K562 (cell line): ENCODE results near the gene CFAP69. TPM values are rescaled to one million over a fixed set of nuclear protein-coding genes. Genes with fewer than 3 reads are reported as not detected.

Experiments used
- ATAC-seq: fragments of 200-7000 bp; cut with Tn5 transposase; 3 replicates; pipeline ENCODE4 v1.9.1; 2020; ENCODE audit warnings: moderate library complexity
- BruUV-seq: library from RNA; stranded (reverse); fragments of 400-500 nt; replicated peaks from 2 replicates; lab custom pipeline; 2021; lab: Mats Ljungman, UMichigan
- CTCF ChIA-PET: fragments of 300-600 bp; formaldehyde crosslinking; extraction: SDS; loops from one replicate; lab custom pipeline; 2021; ENCODE audit warnings: low intra/inter-chr PET ratio; lab: Yijun Ruan, JAX
- POLR2A ChIA-PET: fragments of 300-600, 350-650 bp; sonication (Branson Sonifier 250); formaldehyde crosslinking; extraction: SDS; loops from one replicate; lab custom pipeline; 2021; ENCODE audit warnings: antibody characterized with exemption, inconsistent platforms; lab: Yijun Ruan, JAX
- DNase-seq, 4 experiments: peaks; one replicate each; pipeline versions ENCODE4 v3.0.0 to v3.0.0-alpha.2; 2011 to 2018; ENCODE audit warnings: low spot score in 3 of 4, mixed read lengths in 3 of 4; ENCODE audit errors: extremely low read depth in 1 of 4
- FAIRE-seq: peaks from 2 replicates; lab custom pipeline; 2011; peaks lifted over from hg19 to GRCh38; lab: Jason Lieb, UNC
- H2AFZ ChIP-seq: 2 replicates; pipeline ENCODE4 v1.6.0; 2011; ENCODE audit warnings: low read depth, low read length, control low read depth, inconsistent platforms
- H3K27ac ChIP-seq: fragments of 200-600 bp; 3 replicates; pipeline ENCODE4 v1.8.0; 2011; ENCODE audit warnings: low read depth, mild to moderate bottlenecking, control low read depth, inconsistent platforms, low read length, moderate library complexity, mixed read lengths; ENCODE audit errors: extremely low read depth
- H3K27me3 ChIP-seq, 2 experiments: fragments of 300-600 bp in 1 of 2; 2 replicates in 1 of 2; 3 replicates in 1 of 2; pipeline versions ENCODE4 v1.6.0 to v1.8.0; 2011; ENCODE audit warnings: inconsistent platforms in 2 of 2, low read length in 2 of 2, mild to moderate bottlenecking in 1 of 2, mixed read lengths in 1 of 2, moderate library complexity in 1 of 2; ENCODE audit not compliant: control insufficient read depth in 2 of 2, insufficient read depth in 2 of 2
- H3K36me3 ChIP-seq: fragments of 300-600 bp; 3 replicates; pipeline ENCODE4 v1.8.0; 2011; ENCODE audit warnings: mild to moderate bottlenecking, low read length, inconsistent platforms; ENCODE audit not compliant: control insufficient read depth, insufficient read depth
- H3K4me1 ChIP-seq, 2 experiments: fragments of 200-600 bp in 1 of 2; replicated peaks in 1 of 2; 2 replicates in 1 of 2; 3 replicates in 1 of 2; pipeline versions ENCODE4 v1.5.1 to v1.8.0; 2011; ENCODE audit warnings: inconsistent platforms in 2 of 2, low read length in 2 of 2, mild to moderate bottlenecking in 1 of 2, mixed read lengths in 1 of 2, moderate library complexity in 1 of 2; ENCODE audit not compliant: control insufficient read depth in 2 of 2, insufficient read depth in 2 of 2
- H3K4me2 ChIP-seq: 2 replicates; pipeline ENCODE4 v1.6.1; 2011; ENCODE audit warnings: low read length, control low read depth, inconsistent platforms, mixed read lengths; ENCODE audit not compliant: insufficient read depth
- H3K4me3 ChIP-seq: fragments of 200-600 bp; sonication (generic), shearing (Covaris generic); 2 replicates; pipeline ENCODE4 v1.5.1; 2016; ENCODE audit warnings: control low read depth, inconsistent platforms
- H3K79me2 ChIP-seq: fragments of 200-600 bp; 3 replicates; pipeline ENCODE4 v1.8.0; 2011; ENCODE audit warnings: low read length, inconsistent platforms; ENCODE audit not compliant: control insufficient read depth, insufficient read depth
- H3K9ac ChIP-seq, 2 experiments: 2 replicates each; pipeline versions ENCODE4 v1.6.0 to v1.6.1; 2011; ENCODE audit warnings: low read depth in 2 of 2, low read length in 2 of 2, control low read depth in 1 of 2, inconsistent platforms in 1 of 2, mild to moderate bottlenecking in 1 of 2, mixed read lengths in 1 of 2; ENCODE audit not compliant: insufficient read depth in 1 of 2
- H3K9me1 ChIP-seq: one replicate; pipeline ENCODE4 v1.6.0; 2011; ENCODE audit warnings: inconsistent platforms, mild to moderate bottlenecking, low read length, moderate library complexity; ENCODE audit not compliant: control insufficient read depth, insufficient read depth
- H3K9me3 ChIP-seq: replicated peaks from 2 replicates; pipeline ENCODE4 v1.5.1; 2011; ENCODE audit warnings: low read depth, low read length, inconsistent platforms; ENCODE audit not compliant: control insufficient read depth, insufficient read depth
- H4K20me1 ChIP-seq: replicated peaks from 2 replicates; pipeline ENCODE4 v1.6.1; 2011; ENCODE audit warnings: low read length, inconsistent platforms, mixed read lengths; ENCODE audit not compliant: control insufficient read depth, insufficient read depth
- FOXA3 ChIP-seq, 2 experiments: fragments of 450-650 bp in 1 of 2; sonication (generic) in 1 of 2; formaldehyde crosslinking; IDR thresholded peaks in 1 of 2; conservative IDR thresholded peaks in 1 of 2; 2 replicates each; pipeline versions ENCODE4 v1.4.0 to v1.8.0; 2020 to 2022; ENCODE audit warnings: mild to moderate bottlenecking in 2 of 2, missing genetic modification reagents in 1 of 2
- FOXK2 ChIP-seq, 2 experiments: fragments of 450-650 bp; IDR thresholded peaks in 1 of 2; conservative IDR thresholded peaks in 1 of 2; 2 replicates each; pipeline ENCODE4 v1.6.1; 2016; ENCODE audit warnings: low read depth in 2 of 2, mild to moderate bottlenecking in 1 of 2
- MAZ ChIP-seq, 2 experiments: fragments of 450-650 bp in 1 of 2; sonication (generic) in 1 of 2; formaldehyde crosslinking; IDR thresholded peaks in 1 of 2; conservative IDR thresholded peaks in 1 of 2; 2 replicates each; pipeline versions ENCODE4 v1.4.0 to v1.5.0; 2020; ENCODE audit warnings: mild to moderate bottlenecking in 1 of 2, missing genetic modification reagents in 1 of 2
- SRF ChIP-seq, 2 experiments: fragments of 250-450, 450-650 bp in 1 of 2; sonication (Bioruptor Pico) in 1 of 2; sonication (generic) in 1 of 2; formaldehyde crosslinking; IDR thresholded peaks; 2 replicates each; pipeline versions ENCODE4 v1.5.0 to v1.5.1; 2020 to 2022; ENCODE audit warnings: mild to moderate bottlenecking in 1 of 2, missing genetic modification reagents in 1 of 2
- TAF7 ChIP-seq: fragments of 450-650 bp; IDR thresholded peaks from 2 replicates; pipeline ENCODE4 v1.6.1; 2016; ENCODE audit warnings: missing genetic modification characterization, missing compliant biosample characterization
- WGBS: fragments of 100-300 bp; shearing (Covaris generic); methylation state at CpG from one replicate; pipeline ENCODE4 v1.1.6; 2016; ENCODE audit warnings: low coverage, mixed read lengths; ENCODE audit not compliant: insufficient coverage; ENCODE audit errors: missing lambda C conversion rate; 5-methylcytosine and 5-hydroxymethylcytosine counted together
- in situ Hi-C: fragments of 300-500 bp; cut with MboI; formaldehyde crosslinking; loops from 4 replicates; pipeline ENCODE4 v1.15.0; 2018; ENCODE audit warnings: inconsistent platforms, mixed read lengths
- intact Hi-C: fragments of 100-400 bp; cut with micrococcal nuclease; formaldehyde crosslinking; loops from 2 replicates; pipeline ENCODE4 v1.14.2; 2022
- polyA plus RNA-seq, 8 experiments: library from polyadenylated mRNA; depleted of rRNA in 4 of 8; stranded (reverse) in 5 of 8; unstranded in 3 of 8; fragments of >200 nt; fragmentation: Nextera tagmentation in 2 of 8; fragmentation: Illumina TruSeq in 1 of 8; extraction: Ambion mirVana in 2 of 8; extraction: Trizol in 1 of 8; gene quantifications; 2 replicates each; pipeline versions ENCODE4 v1.2.1 to v1.2.3, GENCODE V29; 2011 to 2014; ENCODE audit warnings: inconsistent platforms in 1 of 8, missing spikeins in 1 of 8
- total RNA-seq, 7 experiments: library from RNA; depleted of rRNA in 6 of 7; stranded (reverse); fragments of >200 nt in 6 of 7; fragmentation: Illumina TruSeq in 2 of 7; extraction: Trizol in 2 of 7; gene quantifications; 2 replicates each; pipeline versions ENCODE4 v1.2.1 to v1.2.3, GENCODE V29; 2011 to 2021; ENCODE audit warnings: low replicate concordance in 1 of 7
- TF ChIP-seq, protein P1 (sequence below): sonication (generic); formaldehyde crosslinking; IDR thresholded peaks from 2 replicates; pipeline ENCODE4 v1.8.0; 2023; ENCODE audit warnings: mild to moderate bottlenecking, missing genetic modification reagents
- TF ChIP-seq, protein P2 (sequence below): fragments of 450-650 bp; IDR thresholded peaks from 2 replicates; pipeline ENCODE4 v1.6.1; 2017; ENCODE audit warnings: antibody characterized with exemption, mild to moderate bottlenecking
- TF ChIP-seq, protein P3 (sequence below): fragments of 450-650 bp; IDR thresholded peaks from 2 replicates; pipeline ENCODE4 v1.6.1; 2016

The CFAP69 gene
- total and polyA plus RNA-seq, 9 of the 15 experiments (the other 6 are each of a cell fraction or from before 2014, with no cell fraction given), result 0.24 to 5.1 (median 1.7) TPM

DNA sequence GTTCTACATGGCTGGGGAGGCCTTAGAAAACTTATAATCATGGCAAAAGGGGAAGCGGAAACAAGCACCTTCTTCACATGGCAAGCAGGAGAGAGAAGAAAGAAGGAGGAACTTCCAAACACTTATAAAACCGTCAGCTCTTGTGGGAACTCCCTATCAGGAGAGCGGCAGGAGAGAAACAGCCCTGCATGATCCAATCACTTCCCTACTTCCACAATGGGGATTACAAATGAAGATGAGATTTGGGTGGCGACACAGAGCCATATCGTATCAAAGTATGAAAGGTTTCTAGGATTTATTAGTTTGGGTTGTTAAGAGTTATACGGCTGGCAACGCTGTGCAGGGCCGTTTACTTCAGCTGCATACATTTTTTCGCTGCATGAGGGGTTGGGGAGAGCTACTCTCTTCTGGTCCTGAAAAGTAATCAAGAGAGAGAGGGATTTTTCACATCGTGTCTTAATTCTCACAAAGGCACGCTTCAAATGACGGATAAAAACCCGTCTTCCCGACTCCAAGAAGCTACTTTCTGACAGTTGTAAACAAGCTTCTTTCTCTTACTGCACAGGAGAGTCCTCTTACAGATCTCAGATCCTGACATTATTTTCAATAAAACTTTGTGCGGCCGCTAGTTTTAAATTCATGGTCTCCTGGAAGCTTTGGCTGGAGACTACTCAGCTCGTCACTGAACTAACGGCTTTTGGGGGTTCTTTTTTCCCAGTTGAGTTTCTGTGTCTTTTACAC lies 100.8 kb downstream of the CFAP69 start:
- no peak for FAIRE-seq
- Histone ChIP-seq H3K9ac (peak overlapping the region; percentile 95 to 98; a peak in 3 of 4 replicates), H3K4me2 (peak overlapping the region; percentile 98), H3K9me3 (no peaks in the 10 kb centered on the region), H3K27me3 (no peaks in the 10 kb centered on the region), H3K27ac (peak overlapping the region; percentile 95), H4K20me1 (no peaks in the 10 kb centered on the region), H3K9me1 (no peaks in the 10 kb centered on the region), H2AFZ (peak overlapping the region; percentile 98), H3K79me2 (peaks cover 43% of the 10 kb centered on the region), H3K4me1 (peaks cover 8 to 14% of the 10 kb centered on the region in 2 experiments; a peak in 3 of 5 replicates), H3K36me3 (peaks cover 7% of the 10 kb centered on the region; the same call in 1 of the 3 replicates), H3K4me3 (peak overlapping the region; percentile 77)
- DNase-seq, result peak in 3 of 4 experiments; percentile 20 to 68 (median 37)
- peak; percentile 56 for ATAC-seq
- in situ Hi-C loops, result loop anchor here (5.0 kb wide), 1 partner anchor 57 kb away; the partner anchor contains the start of gene CLDN12
- TSS peak; percentile 99 for BruUV-seq
- POLR2A ChIA-PET, result interaction anchor here (0.7 to 1.6 kb wide), 5 partner anchors 9 to 480 kb away, joined by 3 to 6 read pairs (median 3); no protein-coding TSS in a partner anchor
- 4% methylated on average over 18 of the region's 18 CpGs for WGBS
- CTCF ChIA-PET, result no interaction called here
- intact Hi-C loops, result loop anchor here (1.0 to 5.0 kb wide), 2 partner anchors 58 to 957 kb away; partner anchors contain the start of gene CLDN12
- peak; percentile 47 to 57; a peak in 2 of 4 replicates for TF ChIP-seq FOXA3 (CRISPR knock-in tag; conservative IDR thresholded peaks at IDR 0.05 in 1 of 2, IDR thresholded peaks at IDR 0.05 in 1 of 2)
- TF ChIP-seq FOXK2 (conservative IDR thresholded peaks at IDR 0.05 in 1 of 2, IDR thresholded peaks at IDR 0.05 in 1 of 2; ENCODE audit: low read depth in 2 of 2), result peak; percentile 72 to 84
- TF ChIP-seq, protein P1, sequence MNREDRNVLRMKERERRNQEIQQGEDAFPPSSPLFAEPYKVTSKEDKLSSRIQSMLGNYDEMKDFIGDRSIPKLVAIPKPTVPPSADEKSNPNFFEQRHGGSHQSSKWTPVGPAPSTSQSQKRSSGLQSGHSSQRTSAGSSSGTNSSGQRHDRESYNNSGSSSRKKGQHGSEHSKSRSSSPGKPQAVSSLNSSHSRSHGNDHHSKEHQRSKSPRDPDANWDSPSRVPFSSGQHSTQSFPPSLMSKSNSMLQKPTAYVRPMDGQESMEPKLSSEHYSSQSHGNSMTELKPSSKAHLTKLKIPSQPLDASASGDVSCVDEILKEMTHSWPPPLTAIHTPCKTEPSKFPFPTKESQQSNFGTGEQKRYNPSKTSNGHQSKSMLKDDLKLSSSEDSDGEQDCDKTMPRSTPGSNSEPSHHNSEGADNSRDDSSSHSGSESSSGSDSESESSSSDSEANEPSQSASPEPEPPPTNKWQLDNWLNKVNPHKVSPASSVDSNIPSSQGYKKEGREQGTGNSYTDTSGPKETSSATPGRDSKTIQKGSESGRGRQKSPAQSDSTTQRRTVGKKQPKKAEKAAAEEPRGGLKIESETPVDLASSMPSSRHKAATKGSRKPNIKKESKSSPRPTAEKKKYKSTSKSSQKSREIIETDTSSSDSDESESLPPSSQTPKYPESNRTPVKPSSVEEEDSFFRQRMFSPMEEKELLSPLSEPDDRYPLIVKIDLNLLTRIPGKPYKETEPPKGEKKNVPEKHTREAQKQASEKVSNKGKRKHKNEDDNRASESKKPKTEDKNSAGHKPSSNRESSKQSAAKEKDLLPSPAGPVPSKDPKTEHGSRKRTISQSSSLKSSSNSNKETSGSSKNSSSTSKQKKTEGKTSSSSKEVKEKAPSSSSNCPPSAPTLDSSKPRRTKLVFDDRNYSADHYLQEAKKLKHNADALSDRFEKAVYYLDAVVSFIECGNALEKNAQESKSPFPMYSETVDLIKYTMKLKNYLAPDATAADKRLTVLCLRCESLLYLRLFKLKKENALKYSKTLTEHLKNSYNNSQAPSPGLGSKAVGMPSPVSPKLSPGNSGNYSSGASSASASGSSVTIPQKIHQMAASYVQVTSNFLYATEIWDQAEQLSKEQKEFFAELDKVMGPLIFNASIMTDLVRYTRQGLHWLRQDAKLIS (CRISPR knock-in tag), result 0 out of 2 replicates have a peak, but pooled peaks have one; percentile 56
- TF ChIP-seq, protein P2, sequence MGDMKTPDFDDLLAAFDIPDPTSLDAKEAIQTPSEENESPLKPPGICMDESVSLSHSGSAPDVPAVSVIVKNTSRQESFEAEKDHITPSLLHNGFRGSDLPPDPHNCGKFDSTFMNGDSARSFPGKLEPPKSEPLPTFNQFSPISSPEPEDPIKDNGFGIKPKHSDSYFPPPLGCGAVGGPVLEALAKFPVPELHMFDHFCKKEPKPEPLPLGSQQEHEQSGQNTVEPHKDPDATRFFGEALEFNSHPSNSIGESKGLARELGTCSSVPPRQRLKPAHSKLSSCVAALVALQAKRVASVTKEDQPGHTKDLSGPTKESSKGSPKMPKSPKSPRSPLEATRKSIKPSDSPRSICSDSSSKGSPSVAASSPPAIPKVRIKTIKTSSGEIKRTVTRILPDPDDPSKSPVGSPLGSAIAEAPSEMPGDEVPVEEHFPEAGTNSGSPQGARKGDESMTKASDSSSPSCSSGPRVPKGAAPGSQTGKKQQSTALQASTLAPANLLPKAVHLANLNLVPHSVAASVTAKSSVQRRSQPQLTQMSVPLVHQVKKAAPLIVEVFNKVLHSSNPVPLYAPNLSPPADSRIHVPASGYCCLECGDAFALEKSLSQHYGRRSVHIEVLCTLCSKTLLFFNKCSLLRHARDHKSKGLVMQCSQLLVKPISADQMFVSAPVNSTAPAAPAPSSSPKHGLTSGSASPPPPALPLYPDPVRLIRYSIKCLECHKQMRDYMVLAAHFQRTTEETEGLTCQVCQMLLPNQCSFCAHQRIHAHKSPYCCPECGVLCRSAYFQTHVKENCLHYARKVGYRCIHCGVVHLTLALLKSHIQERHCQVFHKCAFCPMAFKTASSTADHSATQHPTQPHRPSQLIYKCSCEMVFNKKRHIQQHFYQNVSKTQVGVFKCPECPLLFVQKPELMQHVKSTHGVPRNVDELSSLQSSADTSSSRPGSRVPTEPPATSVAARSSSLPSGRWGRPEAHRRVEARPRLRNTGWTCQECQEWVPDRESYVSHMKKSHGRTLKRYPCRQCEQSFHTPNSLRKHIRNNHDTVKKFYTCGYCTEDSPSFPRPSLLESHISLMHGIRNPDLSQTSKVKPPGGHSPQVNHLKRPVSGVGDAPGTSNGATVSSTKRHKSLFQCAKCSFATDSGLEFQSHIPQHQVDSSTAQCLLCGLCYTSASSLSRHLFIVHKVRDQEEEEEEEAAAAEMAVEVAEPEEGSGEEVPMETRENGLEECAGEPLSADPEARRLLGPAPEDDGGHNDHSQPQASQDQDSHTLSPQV, result peak; percentile 26; the same call in 1 of the 2 replicates
- 0 out of 4 replicates have a peak, but pooled peaks of 1 of the 2 experiments have one; percentile 30 for TF ChIP-seq SRF (CRISPR knock-in tag; IDR thresholded peaks at IDR 0.05)
- peak in 1 of 2 experiments; percentile 41; a peak in 1 of 4 replicates for TF ChIP-seq MAZ (CRISPR knock-in tag; conservative IDR thresholded peaks at IDR 0.05 in 1 of 2, IDR thresholded peaks at IDR 0.05 in 1 of 2)
- TF ChIP-seq, protein P3, sequence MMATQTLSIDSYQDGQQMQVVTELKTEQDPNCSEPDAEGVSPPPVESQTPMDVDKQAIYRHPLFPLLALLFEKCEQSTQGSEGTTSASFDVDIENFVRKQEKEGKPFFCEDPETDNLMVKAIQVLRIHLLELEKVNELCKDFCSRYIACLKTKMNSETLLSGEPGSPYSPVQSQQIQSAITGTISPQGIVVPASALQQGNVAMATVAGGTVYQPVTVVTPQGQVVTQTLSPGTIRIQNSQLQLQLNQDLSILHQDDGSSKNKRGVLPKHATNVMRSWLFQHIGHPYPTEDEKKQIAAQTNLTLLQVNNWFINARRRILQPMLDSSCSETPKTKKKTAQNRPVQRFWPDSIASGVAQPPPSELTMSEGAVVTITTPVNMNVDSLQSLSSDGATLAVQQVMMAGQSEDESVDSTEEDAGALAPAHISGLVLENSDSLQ, result peak; percentile 49
- peak; percentile 23; the same call in 1 of the 2 replicates for TF ChIP-seq TAF7 (tag)
